K562 (cell line): ENCODE measurements around the gene LMOD1. TPM values are rescaled to one million over a fixed set of nuclear protein-coding genes. Genes with fewer than 3 reads are reported as not detected.

ENCODE experiments used
- EHMT2 ChIP-seq: fragments of 450-650 bp; IDR thresholded peaks from 2 replicates; pipeline ENCODE4 v1.6.1; 2018; ENCODE audit warnings: antibody characterized with exemption
- FUS ChIP-seq: fragments of 200-400 bp; formaldehyde crosslinking; optimal IDR thresholded peaks from 2 replicates; pipeline ENCODE3; 2017; ENCODE audit warnings: low read depth, low read length
- HOMEZ ChIP-seq: fragments of 250-450 bp; sonication (Bioruptor Pico); IDR thresholded peaks from 2 replicates; pipeline ENCODE4 v1.4.0; 2020; ENCODE audit warnings: mild to moderate bottlenecking, moderate library complexity
- NFE2L1 ChIP-seq: fragments of 450-650 bp; IDR thresholded peaks from 2 replicates; pipeline ENCODE4 v1.6.1; 2016; ENCODE audit warnings: missing genetic modification characterization, low read depth, mild to moderate bottlenecking, missing compliant biosample characterization, moderate library complexity, borderline replicate concordance
- NONO ChIP-seq, 2 experiments: fragments of 200-400 bp in 1 of 2; fragments of 450-650 bp in 1 of 2; formaldehyde crosslinking in 1 of 2; IDR thresholded peaks; 2 replicates each; pipeline ENCODE4 v1.6.1; 2017; ENCODE audit warnings: low read depth in 2 of 2, mild to moderate bottlenecking in 2 of 2, moderate library complexity in 2 of 2, low read length in 1 of 2
- NR2F6 ChIP-seq: fragments of 450-650 bp; formaldehyde crosslinking; IDR thresholded peaks from 2 replicates; pipeline ENCODE4 v1.4.0; 2020; ENCODE audit warnings: mild to moderate bottlenecking
- SIRT6 ChIP-seq: IDR thresholded peaks from one replicate; pipeline ENCODE4 v1.6.1; 2012; ENCODE audit warnings: low read depth, mild to moderate bottlenecking, control low read depth, inconsistent platforms, low read length, moderate library complexity
- TRIM28 ChIP-seq: fragments of 450-650 bp; IDR thresholded peaks from 2 replicates; pipeline ENCODE4 v1.6.1; 2017
- ZBTB40 ChIP-seq, 2 experiments: fragments of 450-650 bp in 1 of 2; sonication (generic) in 1 of 2; formaldehyde crosslinking in 1 of 2; IDR thresholded peaks; 2 replicates each; pipeline versions ENCODE4 v1.7.1 to v1.9.0; 2016 to 2022; ENCODE audit warnings: inconsistent platforms in 1 of 2, mild to moderate bottlenecking in 1 of 2, missing genetic modification reagents in 1 of 2
- ZKSCAN8 ChIP-seq: fragments of 200-800 bp; sonication (Bioruptor generic); IDR thresholded peaks from 2 replicates; pipeline ENCODE4 v1.6.1; 2016; ENCODE audit warnings: missing genetic modification characterization, missing compliant biosample characterization
- ZNF316 ChIP-seq: fragments of 450-650 bp; IDR thresholded peaks from 2 replicates; pipeline ENCODE4 v1.6.1; 2016
- ZNF395 ChIP-seq: fragments of 200-800 bp; sonication (Bioruptor generic); IDR thresholded peaks from 2 replicates; pipeline ENCODE4 v1.6.1; 2017; ENCODE audit warnings: missing genetic modification characterization, missing compliant biosample characterization
- ZNF639 ChIP-seq, 2 experiments: fragments of 200-800 bp in 1 of 2; sonication (Bioruptor generic) in 1 of 2; sonication (generic) in 1 of 2; formaldehyde crosslinking in 1 of 2; IDR thresholded peaks in 1 of 2; conservative IDR thresholded peaks in 1 of 2; 2 replicates each; pipeline versions ENCODE4 v1.5.0 to v1.6.1; 2016 to 2020; ENCODE audit warnings: missing compliant biosample characterization in 1 of 2, missing genetic modification characterization in 1 of 2, missing genetic modification reagents in 1 of 2
- polyA plus RNA-seq, 8 experiments: library from polyadenylated mRNA; depleted of rRNA in 4 of 8; stranded (reverse) in 5 of 8; unstranded in 3 of 8; fragments of >200 nt; fragmentation: Nextera tagmentation in 2 of 8; fragmentation: Illumina TruSeq in 1 of 8; extraction: Ambion mirVana in 2 of 8; extraction: Trizol in 1 of 8; gene quantifications; 2 replicates each; pipeline versions ENCODE4 v1.2.1 to v1.2.3, GENCODE V29; 2011 to 2014; ENCODE audit warnings: inconsistent platforms in 1 of 8, missing spikeins in 1 of 8
- total RNA-seq, 7 experiments: library from RNA; depleted of rRNA in 6 of 7; stranded (reverse); fragments of >200 nt in 6 of 7; fragmentation: Illumina TruSeq in 2 of 7; extraction: Trizol in 2 of 7; gene quantifications; 2 replicates each; pipeline versions ENCODE4 v1.2.1 to v1.2.3, GENCODE V29; 2011 to 2021; ENCODE audit warnings: low replicate concordance in 1 of 7

LMOD1 gene
- total and polyA plus RNA-seq, 9 of the 15 experiments (the other 6 are each of a cell fraction or from before 2014, with no cell fraction given) = 0.03 to 0.54 (median 0.38) TPM; not detected in 1

- TF ChIP-seq ZNF639 (CRISPR knock-in tag; conservative IDR thresholded peaks at IDR 0.05 in 1 of 2, IDR thresholded peaks at IDR 0.05 in 1 of 2) (no peak), ZKSCAN8 (CRISPR knock-in tag) (no peak), NR2F6 (CRISPR knock-in tag) (no peak), FUS (no peak), ZBTB40 (IDR thresholded peaks at IDR 0.05) (no peak), ZBTB40 (CRISPR knock-in tag; IDR thresholded peaks at IDR 0.05) (no peak), ZNF316 (peak; percentile 97), ZNF395 (peak; percentile 56; the same call in 1 of the 2 replicates), TRIM28 (peak; percentile 67; the same call in 1 of the 2 replicates), HOMEZ (CRISPR knock-in tag) (no peak), NONO (IDR thresholded peaks at IDR 0.05; ENCODE audit: low read depth in 2 of 2, low read length in 1 of 2) (no peak), EHMT2 (peak; percentile 29; the same call in 1 of the 2 replicates), SIRT6 (no peak), NFE2L1 (tag) (peak; percentile 96)
- TF ChIP-seq, all 486 proteins: peak for 32
These were observed 24.3 kb downstream of the LMOD1 start (continued) for GRCh38 chr1:201921952-201922558.
